Measurements from ENCODE around the gene STRBP. TPM values are rescaled to one million over a fixed set of nuclear protein-coding genes. Genes with fewer than 3 reads are reported as not detected.

STRBP gene
- total RNA-seq, 4 donors from 2014 or later = 20.8 to 49.9 (median 37.4) TPM

GRCh38 chr9:123290764-123291163 lies 22.4 kb upstream of the STRBP start:
- DNase-seq = no peak
- H3K9me3 ChIP-seq = no peaks in the 10 kb centered on the region
- no peak overlapping the region for H3K27ac ChIP-seq
- no peaks in the 10 kb centered on the region for H3K36me3 ChIP-seq
- H3K4me1 ChIP-seq = no peaks in the 10 kb centered on the region
- H3K4me3 ChIP-seq = no peak overlapping the region
- H3K27me3 ChIP-seq = no peaks in the 10 kb centered on the region
- no peak for TF ChIP-seq POLR2A (IDR thresholded peaks at IDR 0.05)

- DNase-seq = no peak
- H3K27me3 ChIP-seq = no peaks in the 10 kb centered on the region
- TF ChIP-seq CTCF (IDR thresholded peaks at IDR 0.05) (no peak), POLR2A (IDR thresholded peaks at IDR 0.05) (no peak)
- H3K36me3 ChIP-seq = no peaks in the 10 kb centered on the region
- H3K4me3 ChIP-seq = no peak overlapping the region
- no peak overlapping the region for H3K27ac ChIP-seq
- no peaks in the 10 kb centered on the region for H3K4me1 ChIP-seq
- no peaks in the 10 kb centered on the region for H3K9me3 ChIP-seq
These were observed 19.3 kb upstream of the STRBP start for GRCh38 chr9:123287639-123288038.

- no peak for DNase-seq
- Histone ChIP-seq H3K36me3 (no peaks in the 10 kb centered on the region), H3K27ac (no peak overlapping the region), H3K9me3 (no peaks in the 10 kb centered on the region), H3K4me3 (no peak overlapping the region), H3K27me3 (no peaks in the 10 kb centered on the region), H3K4me1 (no peaks in the 10 kb centered on the region)
- TF ChIP-seq POLR2A (IDR thresholded peaks at IDR 0.05) = no peak
- no peak for TF ChIP-seq CTCF (IDR thresholded peaks at IDR 0.05)
These were observed 17.9 kb upstream of the STRBP start for GRCh38 chr9:123286324-123286723.

GRCh38 chr9:123284656-123285055 lies 16.3 kb upstream of the STRBP start:
- Histone ChIP-seq H3K4me3 (no peak overlapping the region), H3K27me3 (no peaks in the 10 kb centered on the region), H3K4me1 (no peaks in the 10 kb centered on the region), H3K9me3 (no peaks in the 10 kb centered on the region), H3K36me3 (no peaks in the 10 kb centered on the region), H3K27ac (no peak overlapping the region)
- no peak for DNase-seq
- TF ChIP-seq POLR2A (IDR thresholded peaks at IDR 0.05) (no peak), CTCF (IDR thresholded peaks at IDR 0.05) (no peak)

GRCh38 chr9:123283455-123283854 lies 15.1 kb upstream of the STRBP start:
- H3K27ac ChIP-seq = no peak overlapping the region
- TF ChIP-seq POLR2A (IDR thresholded peaks at IDR 0.05) (no peak), CTCF (IDR thresholded peaks at IDR 0.05) (no peak)
- no peaks in the 10 kb centered on the region for H3K4me1 ChIP-seq
- no peak overlapping the region for H3K4me3 ChIP-seq
- no peaks in the 10 kb centered on the region for H3K27me3 ChIP-seq
- no peak for DNase-seq
- no peaks in the 10 kb centered on the region for H3K9me3 ChIP-seq
- no peaks in the 10 kb centered on the region for H3K36me3 ChIP-seq

- no peak for DNase-seq
- no peak overlapping the region for H3K27ac ChIP-seq
- H3K36me3 ChIP-seq = no peaks in the 10 kb centered on the region
- H3K4me1 ChIP-seq = no peaks in the 10 kb centered on the region
- no peaks in the 10 kb centered on the region for H3K9me3 ChIP-seq
- H3K27me3 ChIP-seq = no peaks in the 10 kb centered on the region
- no peak overlapping the region for H3K4me3 ChIP-seq
- TF ChIP-seq CTCF (IDR thresholded peaks at IDR 0.05) (no peak), POLR2A (IDR thresholded peaks at IDR 0.05) (no peak)
These were observed 14.6 kb upstream of the STRBP start for GRCh38 chr9:123283048-123283408.
